HG02610 (cell line): ENCODE measurements around the gene RPP25.

Experiments
- ATAC-seq: cut with Tn5 transposase; IDR thresholded peaks from one replicate; pipeline ENCODE4 v1.9.1; 2021; ENCODE audit warnings: mild to moderate bottlenecking, moderate library complexity; ENCODE audit not compliant: unreplicated experiment

Gene RPP25, protein sequence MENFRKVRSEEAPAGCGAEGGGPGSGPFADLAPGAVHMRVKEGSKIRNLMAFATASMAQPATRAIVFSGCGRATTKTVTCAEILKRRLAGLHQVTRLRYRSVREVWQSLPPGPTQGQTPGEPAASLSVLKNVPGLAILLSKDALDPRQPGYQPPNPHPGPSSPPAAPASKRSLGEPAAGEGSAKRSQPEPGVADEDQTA

DNA sequence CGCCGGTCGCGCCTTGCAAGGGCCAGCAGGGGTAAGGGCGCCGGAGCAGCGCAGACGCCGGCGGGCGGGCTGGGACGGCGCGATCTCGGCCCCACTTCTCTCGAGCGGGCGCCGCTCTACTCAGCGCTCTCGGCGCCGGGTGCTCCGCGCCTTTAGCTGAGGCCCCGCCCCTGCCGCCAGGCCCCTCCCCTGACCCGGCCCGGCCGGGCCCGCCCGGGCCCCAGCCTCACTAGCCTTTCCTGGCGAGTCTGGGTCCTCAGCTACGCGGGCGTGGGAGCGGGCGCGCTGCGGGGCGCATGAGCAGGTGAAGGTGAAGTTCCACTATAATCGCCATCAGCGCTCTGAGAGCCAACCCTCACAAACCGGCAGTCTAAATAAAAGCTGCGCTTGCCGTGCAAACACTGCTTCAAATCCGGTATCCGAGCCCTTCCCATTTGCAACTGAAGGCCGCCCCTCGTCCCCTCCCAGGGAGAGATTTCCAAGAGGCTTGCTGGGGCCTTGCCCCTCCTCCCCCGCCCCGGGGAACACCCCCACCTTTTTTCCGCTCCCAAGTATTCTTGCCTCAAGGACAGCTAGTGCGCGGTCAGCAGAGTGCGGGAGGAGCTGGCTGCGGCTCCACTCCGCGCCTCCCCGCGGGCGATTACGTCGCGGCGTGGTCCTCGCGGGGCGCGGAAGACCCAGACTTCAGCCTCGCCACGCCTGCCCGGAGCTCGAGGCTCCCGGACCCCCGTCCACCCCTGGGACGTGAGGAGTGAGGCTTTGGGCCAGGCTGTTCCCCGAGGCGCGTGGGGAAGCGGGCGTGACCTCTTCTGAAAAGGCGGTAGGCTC, at the start of gene RPP25:
TSS of gene RPP25 (minus strand) at position 125 of the 828 bp plus-strand sequence. CDS start 189 bp downstream, outside the sequence.
- peak; percentile 81 for ATAC-seq

DNA sequence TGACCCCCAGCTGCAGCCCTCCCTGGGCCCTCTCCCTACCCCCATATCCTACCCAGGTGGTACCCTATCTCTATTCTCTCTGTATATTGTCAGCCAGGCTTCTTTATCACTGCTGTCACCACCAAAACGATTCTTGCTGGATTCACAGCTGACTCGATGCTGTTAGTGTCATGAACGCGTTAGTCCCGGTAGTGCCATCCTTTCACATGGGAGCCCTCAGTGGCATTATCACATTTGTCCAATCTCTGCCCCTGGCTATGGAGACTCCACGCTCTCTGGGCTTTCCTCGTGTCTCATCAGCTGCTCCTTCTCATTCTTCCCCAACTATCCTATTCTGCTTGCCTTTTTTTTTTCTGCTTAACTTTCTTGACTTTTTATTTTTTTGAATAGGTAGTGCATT, 45.8 kb upstream of the RPP25 start:
- no peak for ATAC-seq

DNA sequence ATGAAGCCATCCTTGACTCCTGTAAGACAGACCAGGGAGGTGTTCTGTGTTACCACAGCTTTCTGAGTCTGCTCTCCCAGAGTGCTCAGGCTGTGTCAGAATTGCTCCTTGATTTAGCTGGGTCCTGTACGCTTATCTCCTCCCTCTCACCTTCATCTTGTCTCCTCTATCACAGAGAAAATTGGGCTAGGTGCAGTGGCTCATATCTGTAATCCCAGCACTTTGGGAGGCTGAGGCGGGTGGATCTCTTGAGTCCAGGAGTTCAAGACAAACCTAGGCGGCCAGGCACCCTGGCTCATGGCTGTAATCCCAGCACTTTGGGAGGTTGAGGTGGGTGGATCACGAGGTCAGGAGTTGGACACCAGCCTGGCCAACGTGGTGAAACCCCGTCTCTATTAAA, 44.7 kb upstream of the RPP25 start:
- no peak for ATAC-seq

- ATAC-seq, result no peak
Measured at GRCh38 chr15:74997543-74997942, 41.0 kb upstream of the RPP25 start.

DNA sequence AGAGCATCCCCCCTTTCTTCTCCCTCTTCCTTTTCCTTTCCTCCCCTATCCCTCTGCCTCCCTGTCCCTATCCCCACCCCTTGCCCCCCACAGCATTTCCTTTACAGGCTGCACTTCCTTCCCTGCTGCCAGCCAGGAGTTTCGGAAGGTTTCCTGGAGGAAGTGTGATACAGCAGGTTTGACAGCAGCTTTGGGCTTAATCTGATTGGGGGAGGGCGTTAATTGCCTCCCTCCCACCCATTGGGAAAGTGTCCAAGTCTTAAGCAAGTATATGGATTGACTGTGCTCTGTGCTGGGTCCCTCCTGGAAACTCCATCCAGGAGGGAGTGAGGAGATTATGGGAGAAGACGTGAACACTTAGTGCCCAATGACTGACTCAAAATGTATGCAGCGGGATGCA, 40.6 kb upstream of the RPP25 start:
- no peak for ATAC-seq

DNA sequence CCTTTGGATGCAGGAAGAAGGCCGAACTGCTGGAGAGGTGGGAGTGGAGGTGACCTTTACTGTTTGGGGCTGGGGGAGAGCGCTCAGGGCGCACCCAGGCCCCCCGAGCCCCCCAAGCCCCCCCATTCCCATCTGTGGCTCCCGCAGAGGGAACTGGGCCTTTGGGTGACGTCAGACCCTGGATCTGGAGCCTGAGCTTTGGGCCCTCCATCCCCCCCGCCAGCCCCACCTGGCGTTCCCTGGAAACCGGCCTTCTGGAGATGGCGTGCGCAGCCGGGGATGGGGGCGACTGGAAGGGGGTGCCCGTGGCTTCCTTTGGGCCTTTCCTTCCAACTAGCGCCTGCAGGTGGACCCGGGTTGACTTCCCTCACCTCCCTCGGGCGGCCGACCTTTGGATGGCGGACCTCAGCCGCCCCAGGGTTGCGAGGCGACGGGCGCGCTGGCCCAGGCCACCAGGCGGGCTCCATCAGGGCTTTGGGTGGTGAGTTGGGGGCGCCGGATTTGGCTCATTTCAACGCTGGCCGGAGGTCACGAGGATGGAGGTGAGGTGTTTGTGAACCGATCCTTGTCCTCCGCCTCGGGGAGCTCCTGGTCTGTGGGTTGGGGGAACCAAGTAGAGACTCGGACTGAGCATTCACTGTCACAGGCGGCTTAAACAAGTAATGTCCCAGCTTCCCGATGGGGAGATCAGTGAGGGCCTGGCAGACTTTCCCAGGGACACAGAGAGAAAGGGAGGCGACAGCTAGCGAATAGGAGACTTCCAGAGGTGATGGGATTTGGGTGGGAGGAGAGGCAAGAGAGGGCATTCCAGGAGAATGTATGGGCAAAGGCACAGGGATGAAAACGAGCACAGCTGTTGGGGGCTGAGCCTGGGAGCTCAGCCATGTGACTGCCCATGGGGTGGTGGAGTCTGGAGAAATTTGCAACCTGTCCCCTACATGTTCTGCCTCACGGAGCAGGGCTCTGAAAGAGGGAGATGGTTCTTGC, 39.5 kb upstream of the RPP25 start:
- ATAC-seq, result no peak

GRCh38 chr15:74995182-74995778, 38.7 kb upstream of the RPP25 start, which contains the start of gene SCAMP5:
TSS of gene SCAMP5 (plus strand) at chr15:74995563. CDS start at chr15:75011840, 16,277 bp downstream.
- peak; percentile 81 for ATAC-seq

DNA sequence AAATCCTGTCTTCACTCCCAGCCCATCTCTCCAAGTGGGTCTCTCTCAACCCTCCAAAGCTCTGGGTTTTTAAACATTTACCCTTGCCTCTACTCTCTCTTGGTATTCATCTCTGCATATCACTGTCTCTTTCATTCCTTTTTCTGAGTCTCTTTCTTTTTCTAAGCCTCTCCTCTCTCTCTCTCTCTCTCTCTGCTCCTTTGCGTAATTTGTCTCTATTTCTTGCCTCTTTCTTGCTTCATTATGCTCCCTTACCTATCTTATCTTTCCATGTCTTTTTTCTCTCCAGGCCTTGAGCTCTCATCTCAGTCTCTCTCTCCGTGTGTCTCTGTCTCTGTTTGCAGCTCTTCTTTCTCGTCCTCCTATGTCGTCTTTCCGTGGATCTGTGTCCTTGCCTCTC, 38.1 kb upstream of the RPP25 start:
- ATAC-seq, result no peak

- ATAC-seq, result no peak
Measured at GRCh38 chr15:74994236-74994635, 37.7 kb upstream of the RPP25 start.

DNA sequence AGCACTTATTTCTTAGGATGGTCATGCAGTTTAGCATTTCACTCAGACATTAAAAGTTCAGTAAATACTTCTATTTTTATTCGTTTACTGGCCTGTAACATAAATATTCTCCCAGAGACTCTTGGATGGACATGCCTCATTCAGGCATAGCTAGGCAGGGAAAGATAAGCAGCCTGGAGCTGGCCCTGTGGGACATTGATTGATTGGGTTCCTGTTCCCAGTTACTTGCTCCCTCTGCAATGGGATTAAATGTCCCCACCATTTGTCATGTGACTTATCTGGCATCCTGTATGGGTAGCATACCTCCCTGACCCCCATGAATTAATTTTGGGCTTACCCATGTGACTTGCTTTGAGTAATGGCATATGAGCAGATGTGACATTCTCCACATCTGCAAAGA, 36.0 kb upstream of the RPP25 start:
- ATAC-seq, result no peak

- no peak for ATAC-seq
Measured at GRCh38 chr15:74989527-74989926, 33.0 kb upstream of the RPP25 start.

GRCh38 chr15:74988007-74988800, 31.6 kb upstream of the RPP25 start:
- ATAC-seq, result no peak

- no peak for ATAC-seq
Measured at GRCh38 chr15:74983725-74984231, 27.2 kb upstream of the RPP25 start.

- ATAC-seq, result no peak
Measured at GRCh38 chr15:74982183-74982582, 25.6 kb upstream of the RPP25 start.

DNA sequence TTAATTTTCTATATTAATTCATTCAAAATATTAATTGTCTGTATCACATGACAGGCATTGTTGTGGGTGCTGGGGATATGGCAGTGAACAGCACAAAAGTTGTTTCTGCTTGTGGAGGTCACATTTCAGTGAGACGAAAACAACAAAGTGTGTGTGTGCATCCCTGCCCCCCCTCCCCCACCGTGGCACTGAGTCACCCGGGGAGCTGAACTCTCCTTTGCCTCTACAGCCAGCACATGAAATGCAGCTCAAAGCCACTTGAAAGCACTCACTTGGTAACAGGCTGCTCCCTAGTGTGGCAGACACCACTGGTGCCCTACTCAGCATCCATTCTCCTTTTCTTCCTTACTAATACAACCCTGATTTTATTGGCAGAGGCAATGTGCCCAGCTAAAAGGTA, 21.9 kb upstream of the RPP25 start:
- no peak for ATAC-seq

- no peak for ATAC-seq
Measured at GRCh38 chr15:74978077-74978476, 21.5 kb upstream of the RPP25 start.

DNA sequence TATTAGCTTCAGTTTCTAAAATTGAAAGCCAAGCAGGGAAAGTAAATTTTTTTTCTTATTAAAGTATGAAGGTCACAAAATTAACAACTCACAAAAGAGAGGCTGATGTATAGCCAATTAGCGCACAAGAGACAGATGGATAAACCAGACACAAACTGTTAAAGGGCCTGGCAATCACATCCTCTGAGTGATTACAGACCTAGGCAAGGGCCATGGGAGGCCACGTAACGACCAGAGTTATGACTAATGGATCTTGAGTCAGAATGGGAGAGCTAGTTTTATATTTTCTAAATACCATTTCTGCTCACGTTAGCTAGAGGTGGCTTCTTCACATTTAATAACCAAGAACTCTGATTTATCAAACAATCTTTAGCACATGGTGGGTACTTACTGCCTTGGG, 21.0 kb upstream of the RPP25 start:
- ATAC-seq, result no peak

GRCh38 chr15:74976159-74976558, 19.6 kb upstream of the RPP25 start:
- ATAC-seq, result no peak

DNA sequence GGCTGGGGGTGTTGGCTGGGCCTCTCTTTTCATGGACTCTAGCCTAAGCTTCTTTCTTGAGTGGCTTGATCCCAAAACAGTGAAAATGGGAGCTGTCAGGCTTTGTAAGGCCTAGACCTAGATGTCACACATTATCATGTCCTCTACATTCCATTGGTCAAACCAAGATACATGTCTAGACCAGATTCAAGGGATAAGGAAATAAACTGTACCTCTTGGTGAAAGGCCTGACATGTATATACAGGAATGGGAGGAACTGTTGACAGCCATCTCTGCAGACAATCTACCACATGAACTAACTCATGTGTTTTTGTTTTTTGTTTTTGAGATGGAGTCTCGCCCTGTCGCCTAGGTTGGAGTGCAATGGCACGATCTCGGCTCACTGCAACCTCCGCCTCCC, 11.1 kb upstream of the RPP25 start:
- no peak for ATAC-seq

GRCh38 chr15:74964794-74965193, 8.2 kb upstream of the RPP25 start:
- no peak for ATAC-seq
